Karpas-422 (cell line): ENCODE measurements around the gene S100A13. TPM values are rescaled to one million over a fixed set of nuclear protein-coding genes. Genes with fewer than 3 reads are reported as not detected.

Experiments
- DNase-seq: peaks from one replicate; pipeline ENCODE4 v3.0.0-alpha.2; 2015
- H2AFZ ChIP-seq: fragments of 200-600 bp; sonication (generic); 2 replicates; pipeline ENCODE4 v1.6.1; 2014; ENCODE audit warnings: antibody characterized with exemption, low read length, mixed read lengths
- H3K27ac ChIP-seq: fragments of 200-600 bp; sonication (generic); 2 replicates; pipeline ENCODE4 v1.5.1; 2014; ENCODE audit warnings: mild to moderate bottlenecking, low read length, moderate library complexity
- H3K27me3 ChIP-seq: fragments of 200-600 bp; sonication (generic); 2 replicates; pipeline ENCODE4 v1.6.1; 2014; ENCODE audit warnings: low read length, mixed read lengths
- H3K36me3 ChIP-seq: fragments of 200-600 bp; sonication (generic); 2 replicates; pipeline ENCODE4 v1.6.1; 2014; ENCODE audit warnings: low read length, mixed read lengths; ENCODE audit not compliant: insufficient read depth
- H3K4me1 ChIP-seq: fragments of 200-600 bp; sonication (generic); 2 replicates; pipeline ENCODE4 v1.6.1; 2014; ENCODE audit warnings: mild to moderate bottlenecking, low read length, mixed read lengths
- H3K4me2 ChIP-seq: fragments of 200-600 bp; sonication (generic); 2 replicates; pipeline ENCODE4 v1.6.1; 2014; ENCODE audit warnings: low read length, low read depth, mild to moderate bottlenecking; ENCODE audit not compliant: poor library complexity, severe bottlenecking
- H3K4me3 ChIP-seq: fragments of 200-600 bp; sonication (generic); 2 replicates; pipeline ENCODE4 v1.5.1; 2014; ENCODE audit warnings: mild to moderate bottlenecking, antibody characterized with exemption, low read length, mixed read lengths
- H3K79me2 ChIP-seq: fragments of 200-600 bp; sonication (generic); 2 replicates; pipeline ENCODE4 v1.6.1; 2014; ENCODE audit warnings: mild to moderate bottlenecking, low read length, mixed read lengths
- H3K9ac ChIP-seq: fragments of 200-600 bp; sonication (generic); 2 replicates; pipeline ENCODE4 v1.6.0; 2014; ENCODE audit warnings: low read length
- H3K9me2 ChIP-seq: fragments of 200-600 bp; sonication (generic), shearing (Covaris generic); replicated peaks from 2 replicates; pipeline ENCODE4 v1.6.0; 2014; ENCODE audit warnings: mild to moderate bottlenecking, low read length, moderate library complexity; ENCODE audit not compliant: insufficient read depth
- H3K9me3 ChIP-seq: fragments of 300-700, 200-600 bp; sonication (generic); 2 replicates; pipeline ENCODE4 v1.6.1; 2014; ENCODE audit warnings: low read length, mixed read lengths
- H4K20me1 ChIP-seq: fragments of 200-600 bp; sonication (generic); 2 replicates; pipeline ENCODE4 v1.6.1; 2014; ENCODE audit warnings: mild to moderate bottlenecking, antibody characterized with exemption, low read length, low read depth; ENCODE audit not compliant: insufficient read depth
- total RNA-seq: library from RNA; depleted of rRNA; stranded (reverse); fragments of >200 nt; shearing (Covaris generic); gene quantifications from 2 replicates; pipeline ENCODE4 v1.2.3, GENCODE V29; 2014; ENCODE audit warnings: low replicate concordance

Gene S100A13
- total RNA-seq, 1 experiment from 2014 or later, result 21.5 TPM

- Histone ChIP-seq H3K27ac (no peak overlapping the region), H3K79me2 (no peaks in the 10 kb centered on the region), H3K9me2 (no peaks in the 10 kb centered on the region), H3K9me3 (no peaks in the 10 kb centered on the region), H2AFZ (no peak overlapping the region), H3K9ac (no peak overlapping the region), H3K36me3 (no peaks in the 10 kb centered on the region), H3K27me3 (no peaks in the 10 kb centered on the region), H4K20me1 (no peaks in the 10 kb centered on the region), H3K4me3 (no peak overlapping the region), H3K4me2 (no peak overlapping the region), H3K4me1 (no peaks in the 10 kb centered on the region)
- DNase-seq, result no peak
Measured at GRCh38 chr1:153615406-153615805, 11.9 kb downstream of the S100A13 start.

DNA sequence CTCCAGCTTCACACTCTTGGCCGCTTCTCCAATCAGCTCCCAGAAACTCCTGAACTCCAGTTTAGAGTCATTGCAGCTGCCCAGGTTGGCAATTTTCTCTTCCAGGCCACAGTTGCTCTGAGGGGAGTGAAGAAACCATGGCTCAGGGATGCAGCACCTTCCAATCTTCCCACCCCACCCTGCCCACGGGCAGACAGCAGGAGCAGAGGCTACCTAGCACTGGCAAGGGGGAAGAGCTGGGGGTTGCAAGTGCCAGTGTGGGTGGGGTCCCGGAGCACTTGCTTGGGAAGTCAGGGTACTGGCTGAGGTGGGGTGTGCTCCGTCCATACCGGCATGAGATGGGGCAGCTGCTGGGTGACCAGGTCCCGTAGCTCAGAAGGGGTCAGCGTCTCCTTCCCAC is 12.4 kb downstream of the S100A13 start:
- Histone ChIP-seq H3K36me3 (no peaks in the 10 kb centered on the region), H3K79me2 (no peaks in the 10 kb centered on the region), H3K4me2 (no peak overlapping the region), H3K27me3 (no peaks in the 10 kb centered on the region), H3K4me1 (no peaks in the 10 kb centered on the region), H3K4me3 (no peak overlapping the region), H3K27ac (no peak overlapping the region), H2AFZ (no peak overlapping the region), H4K20me1 (no peaks in the 10 kb centered on the region), H3K9me2 (no peaks in the 10 kb centered on the region), H3K9ac (no peak overlapping the region), H3K9me3 (no peaks in the 10 kb centered on the region)
- no peak for DNase-seq

- H3K36me3 ChIP-seq, result no peaks in the 10 kb centered on the region
- no peak overlapping the region for H3K4me2 ChIP-seq
- no peak overlapping the region for H3K4me3 ChIP-seq
- no peaks in the 10 kb centered on the region for H3K79me2 ChIP-seq
- H2AFZ ChIP-seq, result no peak overlapping the region
- no peaks in the 10 kb centered on the region for H3K9me2 ChIP-seq
- H3K9me3 ChIP-seq, result no peaks in the 10 kb centered on the region
- DNase-seq, result no peak
- H4K20me1 ChIP-seq, result no peaks in the 10 kb centered on the region
- H3K9ac ChIP-seq, result no peak overlapping the region
- H3K27ac ChIP-seq, result no peak overlapping the region
- H3K4me1 ChIP-seq, result no peaks in the 10 kb centered on the region
- no peaks in the 10 kb centered on the region for H3K27me3 ChIP-seq
Measured at GRCh38 chr1:153614189-153614900, 13.0 kb downstream of the S100A13 start.

- no peaks in the 10 kb centered on the region for H4K20me1 ChIP-seq
- no peaks in the 10 kb centered on the region for H3K36me3 ChIP-seq
- H3K9me2 ChIP-seq, result no peaks in the 10 kb centered on the region
- H3K4me1 ChIP-seq, result no peaks in the 10 kb centered on the region
- H3K79me2 ChIP-seq, result no peaks in the 10 kb centered on the region
- H3K9ac ChIP-seq, result no peak overlapping the region
- H3K9me3 ChIP-seq, result no peaks in the 10 kb centered on the region
- no peaks in the 10 kb centered on the region for H3K27me3 ChIP-seq
- H3K27ac ChIP-seq, result no peak overlapping the region
- no peak overlapping the region for H3K4me3 ChIP-seq
- no peak overlapping the region for H2AFZ ChIP-seq
- H3K4me2 ChIP-seq, result no peak overlapping the region
- no peak for DNase-seq
Measured at GRCh38 chr1:153613406-153613805, 13.9 kb downstream of the S100A13 start.

- Histone ChIP-seq H3K27ac (no peak within 1 kb of the TSS), H3K9me3 (no peaks in the 10 kb centered on the region), H3K79me2 (no peaks in the 10 kb centered on the region), H3K36me3 (no peaks in the 10 kb centered on the region), H3K4me1 (peaks cover under 1% of the 10 kb centered on the region; the same call in 1 of the 2 replicates), H3K9me2 (no peaks in the 10 kb centered on the region), H3K4me3 (no peak within 1 kb of the TSS), H2AFZ (no peak within 1 kb of the TSS), H3K27me3 (no peaks in the 10 kb centered on the region), H3K4me2 (no peak within 1 kb of the TSS), H3K9ac (no peak within 1 kb of the TSS), H4K20me1 (no peaks in the 10 kb centered on the region)
- no peak for DNase-seq
Measured at GRCh38 chr1:153612755-153613331, 14.5 kb downstream of the S100A13 start, which contains the start of gene S100A16. Gene S100A16, minus strand, starts transcription at chr1:153613137. Its CDS starts 4,986 bp downstream, at chr1:153608151.

GRCh38 chr1:153612111-153612754 is 15.1 kb downstream of the S100A13 start:
- H3K9me2 ChIP-seq, result no peaks in the 10 kb centered on the region
- H4K20me1 ChIP-seq, result no peaks in the 10 kb centered on the region
- no peak overlapping the region for H3K27ac ChIP-seq
- H3K79me2 ChIP-seq, result no peaks in the 10 kb centered on the region
- no peaks in the 10 kb centered on the region for H3K36me3 ChIP-seq
- H2AFZ ChIP-seq, result no peak overlapping the region
- no peak overlapping the region for H3K4me3 ChIP-seq
- H3K27me3 ChIP-seq, result no peaks in the 10 kb centered on the region
- no peak for DNase-seq
- H3K4me1 ChIP-seq, result peaks cover 4% of the 10 kb centered on the region
- H3K9me3 ChIP-seq, result no peaks in the 10 kb centered on the region
- no peak overlapping the region for H3K9ac ChIP-seq
- H3K4me2 ChIP-seq, result no peak overlapping the region

GRCh38 chr1:153611356-153611755 is 15.9 kb downstream of the S100A13 start:
- Histone ChIP-seq H3K9me3 (no peaks in the 10 kb centered on the region), H3K4me3 (no peak overlapping the region), H3K79me2 (no peaks in the 10 kb centered on the region), H3K9me2 (no peaks in the 10 kb centered on the region), H3K9ac (no peak overlapping the region), H4K20me1 (no peaks in the 10 kb centered on the region), H3K4me1 (peaks cover 4% of the 10 kb centered on the region), H3K27ac (no peak overlapping the region), H2AFZ (no peak overlapping the region), H3K27me3 (no peaks in the 10 kb centered on the region), H3K4me2 (no peak overlapping the region), H3K36me3 (no peaks in the 10 kb centered on the region)
- DNase-seq, result no peak

GRCh38 chr1:153610811-153611301 is 16.4 kb downstream of the S100A13 start:
- DNase-seq, result no peak
- H3K9me2 ChIP-seq, result no peaks in the 10 kb centered on the region
- H3K79me2 ChIP-seq, result no peaks in the 10 kb centered on the region
- H3K4me3 ChIP-seq, result no peak overlapping the region
- H4K20me1 ChIP-seq, result no peaks in the 10 kb centered on the region
- H3K4me1 ChIP-seq, result peaks cover 4% of the 10 kb centered on the region
- no peaks in the 10 kb centered on the region for H3K27me3 ChIP-seq
- no peak overlapping the region for H2AFZ ChIP-seq
- no peaks in the 10 kb centered on the region for H3K36me3 ChIP-seq
- no peak overlapping the region for H3K4me2 ChIP-seq
- no peak overlapping the region for H3K27ac ChIP-seq
- no peaks in the 10 kb centered on the region for H3K9me3 ChIP-seq
- no peak overlapping the region for H3K9ac ChIP-seq
